HG03354 (cell line): ENCODE measurements around the gene TMEM121.
A peak's percentile ranks its signal among the peaks of the same experiment; 100 is the strongest.

Experiments
- ATAC-seq: cut with Tn5 transposase; IDR thresholded peaks from one replicate; pipeline ENCODE4 v1.9.1; 2021; ENCODE audit warnings: mild to moderate bottlenecking; ENCODE audit not compliant: unreplicated experiment, poor library complexity, severe bottlenecking

The TMEM121 gene

GRCh38 chr14:105486974-105487448, 39.4 kb upstream of the TMEM121 start:
- ATAC-seq, result no peak

GRCh38 chr14:105487449-105487985, 38.9 kb upstream of the TMEM121 start:
- ATAC-seq, result no peak

- ATAC-seq, result no peak
Observed at GRCh38 chr14:105487986-105488777, 38.2 kb upstream of the TMEM121 start.

GRCh38 chr14:105488781-105489541, 37.4 kb upstream of the TMEM121 start:
- no peak for ATAC-seq

GRCh38 chr14:105489542-105490266, 36.7 kb upstream of the TMEM121 start:
- ATAC-seq, result no peak

- peak; percentile 2 for ATAC-seq
Observed at GRCh38 chr14:105490267-105490571, 36.2 kb upstream of the TMEM121 start.

GRCh38 chr14:105490572-105491365, 35.6 kb upstream of the TMEM121 start, which contains the start of gene TEDC1:
Gene TEDC1, plus strand, starts transcription at chr14:105491246. Its CDS starts 130 bp downstream, at chr14:105491376.
- peak; percentile 73 for ATAC-seq

- peak; percentile 9 for ATAC-seq
Observed at GRCh38 chr14:105491366-105491973, 34.9 kb upstream of the TMEM121 start.

- no peak for ATAC-seq
Observed at GRCh38 chr14:105492031-105492970, 34.1 kb upstream of the TMEM121 start.

- no peak for ATAC-seq
Observed at GRCh38 chr14:105492971-105493871, 33.2 kb upstream of the TMEM121 start.

GRCh38 chr14:105493921-105494605, 32.3 kb upstream of the TMEM121 start:
- ATAC-seq, result no peak

GRCh38 chr14:105494606-105494929, 31.8 kb upstream of the TMEM121 start:
- no peak for ATAC-seq

- no peak for ATAC-seq
Observed at GRCh38 chr14:105495101-105495989, 31.0 kb upstream of the TMEM121 start.

GRCh38 chr14:105495990-105496830, 30.2 kb upstream of the TMEM121 start:
- ATAC-seq, result no peak
